HG02798 (cell line): ENCODE data around the gene ATP8B1.
A peak's percentile ranks its signal among the peaks of the same experiment; 100 is the strongest.

ENCODE experiments used
- ATAC-seq: cut with Tn5 transposase; IDR thresholded peaks from one replicate; pipeline ENCODE4 v1.9.1; 2021; ENCODE audit warnings: mild to moderate bottlenecking; ENCODE audit not compliant: unreplicated experiment, poor library complexity

The ATP8B1 gene

DNA sequence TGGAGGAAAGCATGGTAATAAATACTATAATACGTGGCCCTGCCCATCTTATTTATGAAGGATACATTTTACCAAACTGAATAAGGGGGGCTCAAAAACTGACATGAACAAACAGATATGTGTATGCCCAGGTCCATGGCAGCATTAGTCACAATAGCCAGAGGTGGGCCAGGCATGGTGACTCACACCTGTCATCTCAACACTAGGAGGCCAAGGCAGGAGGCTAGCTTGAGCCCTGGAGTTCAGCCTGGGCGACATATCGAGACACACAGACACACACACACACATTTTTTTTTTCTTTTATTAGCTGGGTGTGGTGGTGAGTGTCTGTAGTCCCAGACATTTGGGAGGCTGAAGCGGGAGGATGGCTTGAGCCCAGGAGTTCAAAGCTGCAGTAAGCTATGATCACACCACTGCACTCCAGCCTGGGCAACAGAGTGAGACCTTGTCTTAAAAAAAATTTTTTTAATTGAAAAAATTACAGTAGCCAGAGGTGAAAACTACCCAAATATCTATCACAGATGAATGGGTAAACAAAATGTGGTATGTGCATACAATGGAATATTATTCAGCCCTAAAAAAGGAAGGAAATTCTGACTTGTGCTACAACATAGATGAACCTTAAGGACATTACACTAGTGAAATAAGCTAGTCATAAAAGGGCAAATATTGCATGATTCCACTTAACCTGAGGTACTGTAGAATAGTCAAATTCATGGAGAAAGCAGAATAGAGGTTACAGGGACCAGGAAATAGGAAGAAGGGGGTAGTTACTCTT, 8.0 kb downstream of the ATP8B1 start:
- no peak for ATAC-seq

GRCh38 chr18:57793302-57793986, 9.7 kb downstream of the ATP8B1 start:
- no peak for ATAC-seq

DNA sequence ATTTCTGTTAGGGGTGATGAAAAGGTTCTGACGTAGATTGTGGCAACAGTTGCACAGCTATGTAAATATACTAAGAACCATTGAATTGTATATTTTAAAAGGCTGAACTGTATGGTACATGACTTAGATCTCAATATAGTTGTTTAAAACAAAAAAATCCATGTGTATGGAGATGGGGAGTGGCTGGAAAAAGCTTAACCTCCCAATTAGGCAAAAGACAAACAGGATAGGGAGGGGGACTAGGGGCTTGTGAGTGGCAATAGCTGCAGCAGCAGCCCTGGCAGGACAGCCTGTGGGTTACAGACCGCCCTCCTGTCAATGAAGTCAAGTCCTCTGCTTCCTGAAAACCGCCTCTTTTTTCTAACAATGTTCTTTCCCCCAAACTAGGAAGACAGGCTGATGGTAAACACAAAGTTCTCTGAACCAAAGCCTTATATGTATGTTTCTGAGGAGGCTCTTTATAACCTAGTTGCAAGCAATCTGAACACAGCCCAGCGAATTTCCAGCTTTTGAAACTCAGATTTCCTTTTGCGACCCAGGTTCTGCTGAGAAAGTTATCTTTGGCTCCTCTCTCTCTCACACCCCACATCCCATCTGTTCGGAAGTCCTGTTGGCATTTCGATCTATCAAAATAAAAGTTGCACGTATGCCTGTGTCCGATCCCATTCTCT, 10.3 kb downstream of the ATP8B1 start:
- ATAC-seq = no peak

DNA sequence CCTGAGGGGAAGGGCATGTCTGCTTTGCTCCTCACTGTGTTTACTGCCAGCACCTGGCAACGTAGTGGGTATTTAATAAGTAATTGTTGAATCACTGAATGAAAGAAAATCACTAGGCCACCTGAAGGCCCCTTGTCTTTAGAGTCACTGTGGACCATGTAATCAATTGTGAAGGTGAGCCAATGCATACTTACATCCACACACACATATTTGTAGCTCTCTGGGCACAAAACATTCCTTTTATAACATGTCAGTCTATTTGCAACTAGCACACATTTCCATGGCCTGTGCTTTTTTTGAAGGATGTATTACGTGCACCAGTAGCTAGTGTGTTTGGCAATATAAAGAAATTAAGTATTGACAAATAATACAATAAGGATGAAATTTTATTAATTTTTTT, 11.2 kb downstream of the ATP8B1 start:
- ATAC-seq = no peak

DNA sequence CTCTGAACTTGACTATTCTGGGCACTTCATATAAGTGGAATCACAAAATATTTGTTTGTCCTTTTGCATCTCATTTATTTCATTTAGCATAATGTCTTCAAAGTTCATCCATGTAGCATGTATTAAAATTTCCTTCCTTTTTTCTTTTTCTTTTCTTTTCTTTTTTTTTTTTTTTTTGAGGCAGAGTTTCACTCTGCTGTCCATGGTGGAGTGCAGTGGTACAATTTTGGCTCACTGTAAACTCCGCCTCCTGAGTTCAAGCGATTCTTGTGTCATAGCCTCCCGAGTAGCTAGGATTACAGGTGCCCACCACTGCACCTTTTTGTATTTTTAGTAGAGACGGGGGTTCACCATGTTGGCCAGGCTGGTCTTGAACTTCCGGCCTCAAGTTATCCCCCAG, 11.9 kb downstream of the ATP8B1 start:
- ATAC-seq = no peak

- no peak for ATAC-seq
Observed at GRCh38 chr18:57790316-57790715, 12.8 kb downstream of the ATP8B1 start.

- ATAC-seq = no peak
Observed at GRCh38 chr18:57789759-57790158, 13.4 kb downstream of the ATP8B1 start.

- ATAC-seq = no peak
Observed at GRCh38 chr18:57789090-57789489, 14.0 kb downstream of the ATP8B1 start.

DNA sequence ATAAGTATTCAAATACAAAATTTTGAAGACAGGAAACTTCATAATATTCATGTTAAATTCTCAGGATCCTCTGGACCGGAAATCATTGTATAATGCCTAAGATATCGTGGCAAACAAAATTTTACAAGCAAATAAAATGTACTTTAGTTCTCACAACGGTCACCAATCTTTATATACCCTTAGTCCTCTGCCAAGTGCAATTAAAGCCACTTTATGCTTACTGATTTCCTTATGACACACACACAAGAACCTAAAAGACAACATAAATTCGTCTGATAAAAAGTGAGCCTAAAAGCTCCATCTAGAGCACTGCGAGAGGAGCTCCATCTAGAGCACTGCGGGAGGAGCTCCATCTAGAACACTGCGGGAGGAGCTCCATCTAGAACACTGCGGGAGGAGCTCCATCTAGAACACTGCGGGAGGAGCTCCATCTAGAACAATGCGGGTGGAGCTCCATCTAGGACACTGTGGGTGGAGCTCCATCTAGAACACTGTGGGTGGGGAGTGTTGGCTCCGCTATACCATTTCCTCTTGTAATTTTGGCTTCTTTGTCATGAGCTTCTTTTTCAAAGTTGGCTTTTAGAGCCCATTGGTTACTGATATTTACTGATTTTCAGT, 15.9 kb downstream of the ATP8B1 start:
- ATAC-seq = no peak

- ATAC-seq = no peak
Observed at GRCh38 chr18:57785751-57786437, 17.2 kb downstream of the ATP8B1 start.

GRCh38 chr18:57784801-57785114, 18.4 kb downstream of the ATP8B1 start:
- ATAC-seq = no peak

DNA sequence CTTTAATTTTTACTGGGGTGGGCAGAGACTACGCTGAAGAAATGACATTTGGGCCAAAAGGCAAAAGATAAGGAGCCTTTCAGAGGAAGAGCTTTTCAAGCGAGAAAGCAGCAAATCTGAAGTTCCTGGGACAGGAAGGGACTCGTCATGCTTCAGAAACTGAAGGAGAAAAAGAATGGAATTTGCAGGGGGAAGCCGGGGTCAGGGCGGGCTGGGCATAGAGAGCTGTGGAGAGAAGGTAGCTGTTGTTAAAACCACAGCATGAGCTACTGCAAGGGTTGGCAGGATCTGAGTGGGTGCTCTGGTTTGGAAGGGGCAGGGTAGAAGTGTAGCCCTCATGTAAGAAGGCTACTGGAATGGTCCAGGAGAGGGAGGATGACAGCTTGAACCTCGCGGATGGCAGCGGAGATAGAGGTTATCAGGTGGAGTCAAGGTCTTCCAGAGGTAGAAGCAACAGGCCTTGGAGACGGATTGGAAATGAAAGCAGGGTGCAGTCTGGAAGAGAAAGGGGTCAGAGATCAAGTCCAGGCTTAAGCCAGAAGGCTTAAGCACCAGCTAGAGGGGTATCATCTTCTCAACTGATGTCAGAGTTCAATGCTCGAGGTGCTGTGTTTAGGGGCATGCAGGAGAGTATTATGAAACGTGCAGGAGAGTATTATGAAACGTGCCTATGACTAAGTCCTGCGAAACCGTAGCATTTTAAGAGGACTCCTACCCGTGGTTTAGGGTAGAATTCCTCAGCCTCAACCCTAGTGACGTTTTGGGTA, 18.9 kb downstream of the ATP8B1 start:
- ATAC-seq = no peak

DNA sequence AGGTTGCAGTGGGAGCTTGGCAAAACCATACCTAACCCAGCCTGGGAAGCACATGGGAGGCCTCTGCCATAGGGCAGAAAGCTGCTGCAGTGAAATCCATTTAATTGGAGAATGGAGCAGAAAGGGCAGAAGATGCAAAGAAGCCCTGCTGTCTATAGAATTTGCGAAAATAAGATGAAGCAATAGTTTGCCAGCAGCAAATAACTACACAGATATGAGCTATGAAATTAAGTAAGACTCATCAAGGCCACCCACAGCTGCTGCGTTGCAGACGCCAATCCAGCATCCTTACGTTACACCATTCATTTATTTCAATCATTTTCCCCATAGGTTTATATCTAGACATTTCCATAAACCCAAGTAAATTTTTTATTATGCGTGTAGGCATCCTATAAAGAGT, 21.1 kb downstream of the ATP8B1 start:
- ATAC-seq = no peak

DNA sequence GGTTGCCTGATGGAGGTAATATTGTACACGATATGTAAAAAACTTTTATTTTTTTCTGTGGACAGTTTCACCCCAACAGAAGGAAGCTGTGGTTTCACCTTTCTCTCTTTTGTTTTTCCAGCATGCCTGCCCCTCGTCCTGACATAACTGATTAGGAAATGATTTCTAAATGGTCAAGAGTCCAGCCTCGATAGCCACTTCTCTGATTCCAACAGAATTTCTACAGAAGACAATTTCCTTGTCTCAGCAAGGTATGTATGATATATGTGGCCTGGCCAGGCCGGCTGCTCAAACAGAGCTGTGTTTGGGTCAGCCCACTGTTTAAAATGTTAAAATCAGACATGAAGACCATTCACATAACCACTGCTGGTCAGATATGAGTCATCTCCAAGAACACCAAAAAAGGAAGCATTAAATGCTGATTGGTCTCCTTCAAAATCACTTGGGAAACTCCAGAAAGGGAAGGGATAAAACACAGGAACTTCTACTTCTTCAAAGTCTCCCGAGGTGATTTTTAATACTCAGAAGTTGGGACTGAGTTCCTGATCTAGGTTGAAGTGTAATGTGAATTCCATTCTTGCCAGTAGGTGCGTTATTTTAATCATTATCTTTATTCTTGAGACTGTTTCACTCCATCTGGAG, 22.3 kb downstream of the ATP8B1 start:
- ATAC-seq = peak; percentile 70

DNA sequence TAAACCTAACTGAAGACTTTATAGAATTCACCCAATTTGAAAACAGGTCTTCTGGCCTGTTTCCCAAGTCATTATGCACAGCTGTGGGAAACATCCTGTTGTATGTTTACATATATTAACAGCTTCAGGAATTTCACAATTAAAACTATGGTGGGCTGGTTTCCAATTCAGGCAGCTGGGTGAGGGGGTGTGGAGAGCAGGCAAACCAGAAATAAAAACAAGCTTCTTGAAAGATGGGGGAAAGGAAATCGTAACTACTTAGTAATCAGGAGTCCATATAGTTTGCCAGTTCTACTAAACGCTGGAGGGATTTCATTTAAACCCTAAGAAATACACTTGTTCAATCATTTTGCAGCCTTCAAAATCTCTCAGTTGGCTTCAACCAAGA, 22.8 kb downstream of the ATP8B1 start:
- no peak for ATAC-seq

GRCh38 chr18:57776767-57777166, 26.3 kb downstream of the ATP8B1 start:
- ATAC-seq = no peak

DNA sequence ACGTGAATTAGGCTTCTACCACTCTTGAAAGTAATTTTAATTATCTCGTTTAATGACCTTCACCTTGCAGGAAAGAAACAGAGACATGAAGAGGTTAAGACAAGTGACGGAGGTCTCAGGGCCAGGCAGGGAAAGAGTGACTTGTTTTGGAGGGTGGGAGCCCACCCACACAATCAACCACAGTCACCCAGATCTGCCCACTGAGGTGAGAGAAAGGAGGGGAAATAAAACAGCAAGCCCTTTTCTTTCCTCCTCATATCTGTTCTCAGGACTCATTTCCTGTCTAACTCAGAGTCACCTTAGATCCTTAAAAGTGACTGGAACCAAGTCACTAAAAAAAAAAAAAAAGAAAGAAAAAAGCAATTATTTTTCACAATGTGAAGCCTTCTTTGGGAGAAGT, 26.8 kb downstream of the ATP8B1 start:
- ATAC-seq = no peak

DNA sequence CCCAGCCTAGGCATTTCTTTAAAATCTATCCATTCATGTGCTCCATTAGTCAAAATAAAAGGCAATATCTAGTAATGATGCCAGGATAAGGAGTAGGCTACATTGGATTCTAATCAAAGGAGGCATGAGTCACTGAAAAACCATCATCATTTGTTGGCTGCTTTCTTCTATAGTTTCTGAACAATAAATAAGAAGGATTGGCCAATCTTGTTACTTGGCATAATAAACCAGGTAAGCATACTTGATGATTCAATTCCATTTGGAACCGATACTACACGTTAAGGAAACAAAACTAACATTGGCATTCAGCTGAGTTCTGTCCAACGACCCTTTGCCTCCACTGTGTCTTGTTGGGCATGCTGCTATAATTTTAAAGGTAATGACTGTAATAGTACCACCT, 27.2 kb downstream of the ATP8B1 start:
- ATAC-seq = no peak

GRCh38 chr18:57772387-57772799, 30.7 kb downstream of the ATP8B1 start:
- ATAC-seq = no peak
